ENCODE data around the gene CHCHD6. TPM values are rescaled to one million over a fixed set of nuclear protein-coding genes. Genes with fewer than 3 reads are reported as not detected.

The CHCHD6 gene
- total RNA-seq, 1 donor from 2014 or later, result 38.2 TPM

- no peak overlapping the region for H3K4me3 ChIP-seq (ENCODE audit: low read depth, low read length)
- no peak for DNase-seq (ENCODE audit: low read depth)
- TF ChIP-seq, protein P1, sequence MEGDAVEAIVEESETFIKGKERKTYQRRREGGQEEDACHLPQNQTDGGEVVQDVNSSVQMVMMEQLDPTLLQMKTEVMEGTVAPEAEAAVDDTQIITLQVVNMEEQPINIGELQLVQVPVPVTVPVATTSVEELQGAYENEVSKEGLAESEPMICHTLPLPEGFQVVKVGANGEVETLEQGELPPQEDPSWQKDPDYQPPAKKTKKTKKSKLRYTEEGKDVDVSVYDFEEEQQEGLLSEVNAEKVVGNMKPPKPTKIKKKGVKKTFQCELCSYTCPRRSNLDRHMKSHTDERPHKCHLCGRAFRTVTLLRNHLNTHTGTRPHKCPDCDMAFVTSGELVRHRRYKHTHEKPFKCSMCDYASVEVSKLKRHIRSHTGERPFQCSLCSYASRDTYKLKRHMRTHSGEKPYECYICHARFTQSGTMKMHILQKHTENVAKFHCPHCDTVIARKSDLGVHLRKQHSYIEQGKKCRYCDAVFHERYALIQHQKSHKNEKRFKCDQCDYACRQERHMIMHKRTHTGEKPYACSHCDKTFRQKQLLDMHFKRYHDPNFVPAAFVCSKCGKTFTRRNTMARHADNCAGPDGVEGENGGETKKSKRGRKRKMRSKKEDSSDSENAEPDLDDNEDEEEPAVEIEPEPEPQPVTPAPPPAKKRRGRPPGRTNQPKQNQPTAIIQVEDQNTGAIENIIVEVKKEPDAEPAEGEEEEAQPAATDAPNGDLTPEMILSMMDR (conservative IDR thresholded peaks at IDR 0.05; ENCODE audit: low read depth, low read length), result no peak
Measured at GRCh38 chr3:126889276-126890201, 185.5 kb downstream of the CHCHD6 start.

GRCh38 chr3:126891141-126891540, 187.1 kb downstream of the CHCHD6 start:
- no peak overlapping the region for H3K4me3 ChIP-seq (ENCODE audit: low read depth, low read length)
- no peak for DNase-seq (ENCODE audit: low read depth)
- TF ChIP-seq, protein P1 (conservative IDR thresholded peaks at IDR 0.05; ENCODE audit: low read depth, low read length), result no peak

- TF ChIP-seq, protein P1 (conservative IDR thresholded peaks at IDR 0.05; ENCODE audit: low read depth, low read length), result no peak
- DNase-seq (ENCODE audit: low read depth), result no peak
Measured at GRCh38 chr3:126891791-126892190, 187.8 kb downstream of the CHCHD6 start.

GRCh38 chr3:126893651-126894050, 189.6 kb downstream of the CHCHD6 start:
- no peak for DNase-seq (ENCODE audit: low read depth)
- no peak overlapping the region for H3K4me3 ChIP-seq (ENCODE audit: low read depth, low read length)

More at GRCh38 chr3:126891791-126892190, 187.8 kb downstream of the CHCHD6 start:
- no peak overlapping the region for H3K4me3 ChIP-seq (ENCODE audit: low read depth, low read length)

DNA sequence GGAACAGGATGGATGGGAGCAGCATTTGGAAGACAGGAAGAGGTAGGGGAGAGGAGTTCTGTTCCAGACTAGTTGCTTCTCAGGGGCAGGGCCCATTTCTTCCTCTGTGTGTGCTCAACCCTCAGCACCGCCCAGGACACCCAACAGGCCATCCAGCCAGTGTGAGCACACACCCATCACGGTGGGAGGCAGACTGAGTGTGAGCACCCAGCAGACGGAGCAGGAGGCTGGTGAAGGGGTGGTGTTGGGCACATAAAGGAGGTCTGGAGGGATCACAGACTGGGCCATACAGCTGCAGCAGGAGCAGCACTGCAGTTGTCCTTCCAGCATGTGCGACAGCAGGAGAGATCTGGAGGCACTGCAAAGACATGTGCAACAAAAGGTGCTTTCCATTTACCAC, 190.4 kb downstream of the CHCHD6 start:
- DNase-seq (ENCODE audit: low read depth), result no peak
- H3K4me3 ChIP-seq (ENCODE audit: low read depth, low read length), result no peak overlapping the region
- TF ChIP-seq, protein P1 (conservative IDR thresholded peaks at IDR 0.05; ENCODE audit: low read depth, low read length), result no peak

More at GRCh38 chr3:126893651-126894050, 189.6 kb downstream of the CHCHD6 start:
- TF ChIP-seq, protein P1 (conservative IDR thresholded peaks at IDR 0.05; ENCODE audit: low read depth, low read length), result no peak

GRCh38 chr3:126895178-126896066, 191.4 kb downstream of the CHCHD6 start:
- no peak overlapping the region for H3K4me3 ChIP-seq (ENCODE audit: low read depth, low read length)
- TF ChIP-seq, protein P1 (conservative IDR thresholded peaks at IDR 0.05; ENCODE audit: low read depth, low read length), result no peak
- no peak for DNase-seq (ENCODE audit: low read depth)
